HCT116 (cell line): ENCODE results near the gene SMIM41.

Experiments used
- CTCF ChIP-seq, 3 experiments: fragments of 200-600 bp in 1 of 3; sonication (generic) in 1 of 3; IDR thresholded peaks in 2 of 3; conservative IDR thresholded peaks in 1 of 3; 2 replicates each; pipeline ENCODE4 v1.5.1; 2012 to 2017; ENCODE audit warnings: low read depth in 2 of 3, low read length in 2 of 3, antibody characterized with exemption in 1 of 3, borderline replicate concordance in 1 of 3, control low read depth in 1 of 3, mild to moderate bottlenecking in 1 of 3, mixed read lengths in 1 of 3, mixed run types in 1 of 3, moderate library complexity in 1 of 3; ENCODE audit not compliant: insufficient read depth in 1 of 3
- EZH2 ChIP-seq: fragments of 200-600 bp; sonication (generic); IDR thresholded peaks from 2 replicates; pipeline ENCODE4 v1.6.1; 2017; ENCODE audit warnings: antibody characterized with exemption, mixed run types
- EZH2phosphoT487 ChIP-seq: fragments of 200-600 bp; IDR thresholded peaks from 2 replicates; pipeline ENCODE4 v1.6.1; 2018; ENCODE audit warnings: antibody characterized with exemption, borderline replicate concordance
- JUND ChIP-seq: IDR thresholded peaks from 2 replicates; pipeline ENCODE4 v1.6.1; 2012
- MAX ChIP-seq: IDR thresholded peaks from 2 replicates; pipeline ENCODE4 v1.6.1; 2012
- POLR2AphosphoS5 ChIP-seq: IDR thresholded peaks from 2 replicates; pipeline ENCODE4 v1.6.1; 2011; ENCODE audit warnings: mild to moderate bottlenecking, low read depth, low read length, moderate library complexity
- REST ChIP-seq: IDR thresholded peaks from 2 replicates; pipeline ENCODE4 v1.6.1; 2012; ENCODE audit warnings: low read depth
- SIN3A ChIP-seq: IDR thresholded peaks from 2 replicates; pipeline ENCODE4 v1.6.1; 2012; ENCODE audit warnings: low read depth
- YY1 ChIP-seq: IDR thresholded peaks from 2 replicates; pipeline ENCODE4 v1.6.1; 2011; ENCODE audit warnings: low read length, low read depth, moderate library complexity, mild to moderate bottlenecking; ENCODE audit not compliant: insufficient replicate concordance; ENCODE audit errors: extremely low read depth
- ZBTB33 ChIP-seq: IDR thresholded peaks from 2 replicates; pipeline ENCODE4 v1.6.1; 2011; ENCODE audit warnings: mild to moderate bottlenecking, low read length, moderate library complexity; ENCODE audit not compliant: insufficient replicate concordance; ENCODE audit errors: extremely low read depth
- ZNF274 ChIP-seq: fragments of 200-500 bp; sonication (Bioruptor generic); IDR thresholded peaks from 2 replicates; pipeline ENCODE4 v1.6.1; 2014; ENCODE audit warnings: mild to moderate bottlenecking, low read depth, low read length, inconsistent platforms

- TF ChIP-seq CTCF (IDR thresholded peaks at IDR 0.05 in 2 of 3, conservative IDR thresholded peaks at IDR 0.05 in 1 of 3; ENCODE audit: borderline replicate concordance in 1 of 3, insufficient read depth in 1 of 3, low read depth in 2 of 3, low read length in 2 of 3), result no peak
- TF ChIP-seq POLR2AphosphoS5, result no peak
- no peak for TF ChIP-seq JUND
- TF ChIP-seq YY1, result no peak
- TF ChIP-seq ZNF274, result no peak
- TF ChIP-seq EZH2phosphoT487, result no peak
- no peak for TF ChIP-seq EZH2
- no peak for TF ChIP-seq ZBTB33
- TF ChIP-seq SIN3A, result no peak
- TF ChIP-seq REST, result no peak
- no peak for TF ChIP-seq MAX
These were observed 25.8 kb upstream of the SMIM41 start for GRCh38 chr12:52053536-52054209.
